SU-DHL-6 (cell line): ENCODE measurements around the gene DHFR2.

Experiments used
- H2AFZ ChIP-seq: fragments of 200-600 bp; sonication (generic); 2 replicates; pipeline ENCODE4 v1.6.1; 2014; ENCODE audit warnings: low read depth, mild to moderate bottlenecking, moderate library complexity, mixed read lengths, antibody characterized with exemption, low read length; ENCODE audit not compliant: severe bottlenecking
- H3F3A ChIP-seq: fragments of 200-600 bp; shearing (Covaris generic); 2 replicates; pipeline ENCODE4 v1.6.0; 2016; ENCODE audit warnings: antibody characterized with exemption, mild to moderate bottlenecking; ENCODE audit not compliant: insufficient read depth
- H3K27ac ChIP-seq: fragments of 200-600 bp; sonication (generic); 2 replicates; pipeline ENCODE4 v1.5.1; 2016; ENCODE audit warnings: low read depth, mild to moderate bottlenecking, low read length, moderate library complexity, mixed read lengths
- H3K27me3 ChIP-seq: fragments of 200-600 bp; sonication (generic), shearing (Covaris generic); 2 replicates; pipeline ENCODE4 v1.6.0; 2014; ENCODE audit warnings: mild to moderate bottlenecking, low read length
- H3K36me3 ChIP-seq: fragments of 200-600 bp; sonication (generic); 2 replicates; pipeline ENCODE4 v1.6.1; 2014; ENCODE audit warnings: mild to moderate bottlenecking, low read length, mixed read lengths
- H3K4me2 ChIP-seq: fragments of 300-600, 200-600 bp; shearing (Covaris generic), sonication (generic); 2 replicates; pipeline ENCODE4 v1.6.0; 2014; ENCODE audit warnings: low read length, low read depth, mild to moderate bottlenecking; ENCODE audit not compliant: poor library complexity, severe bottlenecking
- H3K4me3 ChIP-seq: fragments of 200-600 bp; sonication (generic); 2 replicates; pipeline ENCODE4 v1.5.1; 2014; ENCODE audit warnings: antibody characterized with exemption, low read length, mild to moderate bottlenecking, mixed read lengths; ENCODE audit not compliant: insufficient read depth, poor library complexity, severe bottlenecking
- H3K79me2 ChIP-seq: fragments of 200-600 bp; sonication (generic); 2 replicates; pipeline ENCODE4 v1.6.1; 2014; ENCODE audit warnings: mild to moderate bottlenecking, low read length, moderate library complexity; ENCODE audit not compliant: insufficient read depth
- H3K9ac ChIP-seq: fragments of 200-600 bp; sonication (generic); 2 replicates; pipeline ENCODE4 v1.7.0; 2014; ENCODE audit warnings: mild to moderate bottlenecking, low read length
- H3K9me2 ChIP-seq: fragments of 200-600 bp; sonication (generic); replicated peaks from 2 replicates; pipeline ENCODE4 v1.6.1; 2014; ENCODE audit warnings: low read length; ENCODE audit not compliant: insufficient read depth
- H3K9me3 ChIP-seq: fragments of 200-600 bp; sonication (generic); 2 replicates; pipeline ENCODE4 v1.6.1; 2014; ENCODE audit warnings: low read length, mixed read lengths; ENCODE audit not compliant: insufficient read depth
- H4K20me1 ChIP-seq: fragments of 200-600 bp; sonication (generic); 2 replicates; pipeline ENCODE4 v1.6.1; 2014; ENCODE audit warnings: low read depth, mild to moderate bottlenecking, antibody characterized with exemption, low read length, moderate library complexity, mixed read lengths
- CTCF ChIP-seq: fragments of 200-600 bp; sonication (generic); IDR thresholded peaks from one replicate; pipeline ENCODE4 v1.5.1; 2017; ENCODE audit warnings: antibody characterized with exemption, mild to moderate bottlenecking, low read length, moderate library complexity; ENCODE audit not compliant: insufficient read depth, poor library complexity, severe bottlenecking
- EZH2phosphoT487 ChIP-seq: fragments of 200-600 bp; sonication (generic), shearing (Covaris generic); conservative IDR thresholded peaks from 2 replicates; pipeline ENCODE4 v1.6.1; 2018; ENCODE audit warnings: mild to moderate bottlenecking, antibody characterized with exemption, low read length, moderate library complexity, mixed read lengths

The DHFR2 gene

GRCh38 chr3:94065122-94065521 is 2.4 kb upstream of the DHFR2 start:
- Histone ChIP-seq H3K4me3 (peak overlapping the region; percentile 1), H3K27me3 (no peaks in the 10 kb centered on the region), H3K9me3 (no peaks in the 10 kb centered on the region), H3K9ac (peak overlapping the region; percentile 11; the same call in 1 of the 2 replicates), H3F3A (peaks cover 10% of the 10 kb centered on the region; the same call in 1 of the 2 replicates), H2AFZ (no peak overlapping the region), H3K36me3 (peaks cover 18% of the 10 kb centered on the region), H4K20me1 (no peaks in the 10 kb centered on the region), H3K4me2 (peak overlapping the region; percentile 98), H3K79me2 (peaks cover 53% of the 10 kb centered on the region), H3K9me2 (no peaks in the 10 kb centered on the region), H3K27ac (peak overlapping the region; percentile 7; the same call in 1 of the 2 replicates)
- TF ChIP-seq EZH2phosphoT487: no peak
- no peak for TF ChIP-seq CTCF

GRCh38 chr3:94064243-94064860 is 1.6 kb upstream of the DHFR2 start:
- Histone ChIP-seq H3K4me2 (peak overlapping the region; percentile 98), H3K27ac (no peak overlapping the region), H3K36me3 (peaks cover 18% of the 10 kb centered on the region), H3F3A (peaks cover 10% of the 10 kb centered on the region; the same call in 1 of the 2 replicates), H4K20me1 (no peaks in the 10 kb centered on the region), H3K4me3 (peak overlapping the region; percentile 68), H3K9ac (peak overlapping the region; percentile 76), H3K79me2 (peaks cover 46% of the 10 kb centered on the region), H3K9me3 (no peaks in the 10 kb centered on the region), H3K27me3 (no peaks in the 10 kb centered on the region), H2AFZ (no peak overlapping the region), H3K9me2 (no peaks in the 10 kb centered on the region)
- TF ChIP-seq EZH2phosphoT487 (no peak), CTCF (no peak)

DNA sequence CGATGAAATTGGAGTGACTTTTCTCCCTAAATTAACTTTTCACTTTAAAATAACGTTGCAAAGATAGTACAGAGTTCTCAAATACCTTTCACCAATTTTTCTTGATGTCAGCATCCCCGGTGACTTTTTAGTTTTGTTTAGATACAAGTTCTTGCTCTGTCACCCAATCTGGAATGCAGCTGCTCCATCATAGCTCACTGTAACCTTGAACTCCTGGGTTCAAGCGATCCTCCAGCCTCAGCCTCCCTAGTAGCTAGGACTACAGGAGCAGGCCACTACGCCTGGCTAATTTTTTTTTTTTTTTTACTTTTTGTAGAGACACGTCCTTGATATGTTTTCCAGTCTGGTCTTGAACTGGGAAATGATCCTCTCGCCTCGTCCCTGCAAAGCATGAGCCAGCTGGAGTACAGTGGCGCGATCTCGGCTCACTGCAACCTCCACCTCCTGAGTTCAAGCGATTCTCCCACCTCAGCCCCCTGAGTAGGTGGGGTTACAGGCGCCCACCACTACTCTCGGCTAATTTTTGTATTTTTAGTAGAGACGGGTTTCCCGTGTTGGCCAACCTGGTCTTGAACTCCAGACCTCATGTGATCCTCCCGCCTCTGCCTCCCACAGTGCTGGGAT is 892 bp upstream of the DHFR2 start:
- no peaks in the 10 kb centered on the region for H4K20me1 ChIP-seq
- no peak for TF ChIP-seq CTCF
- TF ChIP-seq EZH2phosphoT487: no peak
- peak overlapping the region; percentile 76 for H3K9ac ChIP-seq
- H3F3A ChIP-seq: peaks cover 10% of the 10 kb centered on the region; the same call in 1 of the 2 replicates
- H3K27me3 ChIP-seq: no peaks in the 10 kb centered on the region
- peaks cover 18% of the 10 kb centered on the region for H3K36me3 ChIP-seq
- H2AFZ ChIP-seq: peak overlapping the region; percentile 32
- peaks cover 45% of the 10 kb centered on the region for H3K79me2 ChIP-seq
- no peaks in the 10 kb centered on the region for H3K9me2 ChIP-seq
- H3K4me3 ChIP-seq: peak overlapping the region; percentile 68
- H3K9me3 ChIP-seq: no peaks in the 10 kb centered on the region
- H3K27ac ChIP-seq: peak overlapping the region; percentile 93
- H3K4me2 ChIP-seq: peak overlapping the region; percentile 98
